Activated T-helper 17 cell treated with anti-CD3 and anti-CD28 coated beads, Interleukin-2, amount 50 U/mL, for 72 hours (primary cell): ENCODE measurements around the gene COL24A1. TPM values are rescaled to one million over a fixed set of nuclear protein-coding genes. Genes with fewer than 3 reads are reported as not detected.

Experiments used
- ATAC-seq: fragments of 150-1000 bp; cut with Tn5 transposase; replicated peaks from 2 replicates; pipeline ENCODE4 v1.10.0; 2021; ENCODE audit warnings: mild to moderate bottlenecking, moderate library complexity
- H3K27ac Mint-ChIP-seq: one replicate; pipeline ENCODE4 v1.8.0; 2022; ENCODE audit warnings: mixed read lengths
- H3K27me3 Mint-ChIP-seq: one replicate; pipeline ENCODE4 v1.8.0; 2022; ENCODE audit warnings: mixed read lengths
- H3K36me3 Mint-ChIP-seq: one replicate; pipeline ENCODE4 v1.8.0; 2022; ENCODE audit warnings: low read depth, mild to moderate bottlenecking, mixed read lengths
- H3K4me1 Mint-ChIP-seq: one replicate; pipeline ENCODE4 v1.8.0; 2022; ENCODE audit warnings: mixed read lengths
- H3K4me3 Mint-ChIP-seq: one replicate; pipeline ENCODE4 v1.8.0; 2022; ENCODE audit warnings: mild to moderate bottlenecking, mixed read lengths
- H3K9me3 Mint-ChIP-seq: one replicate; pipeline ENCODE4 v1.8.0; 2022; ENCODE audit warnings: mixed read lengths
- total RNA-seq, 2 donors: library from RNA; stranded (reverse); gene quantifications; one replicate each; pipeline ENCODE4 v1.2.3, GENCODE V29; 2022

The COL24A1 gene
- total RNA-seq, 2 donors from 2014 or later, result not detected

DNA sequence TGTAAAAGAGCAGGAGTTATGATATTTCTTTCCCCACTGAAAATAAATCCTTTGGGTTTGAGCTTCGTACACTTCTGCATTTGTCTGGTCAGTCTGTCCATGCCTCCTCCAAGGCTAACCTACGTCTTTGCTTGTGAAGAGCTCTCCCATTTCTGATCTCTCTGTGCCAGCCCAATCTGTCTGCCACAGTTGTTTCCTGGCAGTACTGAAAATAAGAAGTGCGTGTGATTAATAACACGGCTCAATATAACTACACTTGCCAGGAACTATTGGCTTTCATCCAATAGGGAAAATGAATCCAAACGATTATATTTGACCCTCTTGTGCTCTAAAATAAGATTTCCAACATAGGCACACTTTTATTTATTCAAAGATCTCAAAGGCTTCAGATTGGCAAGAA is 19.2 kb upstream of the COL24A1 start:
- no peaks in the 10 kb centered on the region for H3K4me1 Mint-ChIP-seq
- no peaks in the 10 kb centered on the region for H3K9me3 Mint-ChIP-seq
- no peak overlapping the region for H3K27ac Mint-ChIP-seq
- ATAC-seq, result no peak
- no peak overlapping the region for H3K4me3 Mint-ChIP-seq
- no peaks in the 10 kb centered on the region for H3K27me3 Mint-ChIP-seq
- no peaks in the 10 kb centered on the region for H3K36me3 Mint-ChIP-seq

DNA sequence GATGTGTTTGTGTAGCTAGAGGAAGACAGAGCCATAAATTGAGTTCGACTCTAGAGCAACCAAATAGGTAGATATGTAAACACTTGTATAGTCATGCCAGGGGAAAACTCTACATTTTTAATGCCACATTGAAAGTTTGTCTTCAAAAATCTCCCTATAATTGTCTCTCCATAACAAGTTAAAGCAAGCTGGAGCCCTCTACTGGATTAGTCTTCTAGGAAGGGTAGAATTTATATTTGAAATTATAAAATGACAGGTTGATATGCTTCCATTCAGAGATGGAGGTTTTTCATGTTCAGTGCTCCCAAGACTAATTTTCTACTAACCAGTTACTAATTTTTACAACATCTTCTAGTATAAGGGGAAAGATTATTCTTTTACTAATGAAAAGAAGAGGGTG is 13.1 kb upstream of the COL24A1 start:
- ATAC-seq, result no peak
- Mint-ChIP-seq H3K9me3 (no peaks in the 10 kb centered on the region), H3K27me3 (no peaks in the 10 kb centered on the region), H3K27ac (no peak overlapping the region), H3K4me1 (no peaks in the 10 kb centered on the region), H3K36me3 (no peaks in the 10 kb centered on the region), H3K4me3 (no peak overlapping the region)

DNA sequence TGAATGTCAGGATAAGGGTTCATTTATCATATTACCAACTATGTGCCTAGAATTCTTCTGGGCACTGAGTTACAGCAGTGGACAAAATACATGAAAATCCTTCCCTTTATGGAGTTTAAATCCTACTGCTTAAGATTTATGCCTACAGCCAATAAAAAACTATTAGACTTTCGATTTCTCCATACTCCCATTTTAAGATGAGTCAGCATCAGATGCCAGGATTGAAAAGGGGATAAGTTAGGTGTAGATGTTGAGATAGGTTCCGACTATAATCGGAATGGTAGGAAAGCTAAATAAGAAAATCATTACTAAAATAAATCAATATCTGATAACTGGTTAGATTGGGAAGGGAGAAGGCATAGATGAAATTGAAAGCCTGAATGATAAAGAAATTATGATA is 3.2 kb upstream of the COL24A1 start:
- Mint-ChIP-seq H3K4me3 (no peak overlapping the region), H3K27ac (no peak overlapping the region), H3K27me3 (peaks cover 17% of the 10 kb centered on the region), H3K9me3 (no peaks in the 10 kb centered on the region), H3K4me1 (no peaks in the 10 kb centered on the region), H3K36me3 (no peaks in the 10 kb centered on the region)
- ATAC-seq, result no peak

DNA sequence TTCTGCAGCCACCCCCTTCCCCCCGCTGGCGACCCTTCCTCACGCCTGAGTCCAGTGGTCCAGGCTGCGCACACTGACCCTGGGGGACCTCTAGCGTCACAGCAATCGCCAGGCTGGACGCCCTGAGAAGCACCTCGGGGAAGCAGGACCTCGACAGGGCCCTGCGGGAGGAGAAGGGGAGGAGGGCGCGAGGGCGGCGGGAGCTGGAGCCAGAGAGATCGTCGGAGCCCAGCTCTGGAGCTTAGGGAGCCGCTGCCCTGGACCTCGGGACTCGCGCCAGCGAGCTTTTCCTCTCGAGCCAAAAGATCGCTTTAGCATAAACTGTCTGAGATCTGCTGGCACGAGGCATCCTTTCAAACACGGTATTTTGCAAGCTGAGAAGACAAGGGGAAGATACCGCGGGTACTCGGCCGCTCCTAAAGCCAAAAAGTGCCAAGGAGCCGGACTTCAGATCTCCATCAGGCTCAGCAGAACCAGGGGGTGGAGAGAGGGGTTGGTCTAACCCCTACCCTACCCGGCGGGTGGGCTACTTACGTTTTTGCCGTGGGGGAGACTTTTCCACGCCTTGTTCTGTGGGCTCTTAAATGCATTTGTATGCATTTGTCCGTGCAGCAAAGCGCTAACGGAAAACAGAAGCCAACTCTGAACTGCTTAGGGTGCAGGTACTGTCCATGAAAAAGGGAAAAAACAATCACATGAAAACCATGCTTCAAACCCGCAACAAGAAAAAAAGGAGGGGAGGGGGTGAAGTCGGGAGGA is 586 bp downstream of the COL24A1 start:
- Mint-ChIP-seq H3K27me3 (peaks cover 25% of the 10 kb centered on the region), H3K9me3 (no peaks in the 10 kb centered on the region), H3K36me3 (no peaks in the 10 kb centered on the region), H3K4me3 (peak overlapping the region; percentile 32), H3K27ac (no peak overlapping the region), H3K4me1 (no peaks in the 10 kb centered on the region)
- no peak for ATAC-seq

DNA sequence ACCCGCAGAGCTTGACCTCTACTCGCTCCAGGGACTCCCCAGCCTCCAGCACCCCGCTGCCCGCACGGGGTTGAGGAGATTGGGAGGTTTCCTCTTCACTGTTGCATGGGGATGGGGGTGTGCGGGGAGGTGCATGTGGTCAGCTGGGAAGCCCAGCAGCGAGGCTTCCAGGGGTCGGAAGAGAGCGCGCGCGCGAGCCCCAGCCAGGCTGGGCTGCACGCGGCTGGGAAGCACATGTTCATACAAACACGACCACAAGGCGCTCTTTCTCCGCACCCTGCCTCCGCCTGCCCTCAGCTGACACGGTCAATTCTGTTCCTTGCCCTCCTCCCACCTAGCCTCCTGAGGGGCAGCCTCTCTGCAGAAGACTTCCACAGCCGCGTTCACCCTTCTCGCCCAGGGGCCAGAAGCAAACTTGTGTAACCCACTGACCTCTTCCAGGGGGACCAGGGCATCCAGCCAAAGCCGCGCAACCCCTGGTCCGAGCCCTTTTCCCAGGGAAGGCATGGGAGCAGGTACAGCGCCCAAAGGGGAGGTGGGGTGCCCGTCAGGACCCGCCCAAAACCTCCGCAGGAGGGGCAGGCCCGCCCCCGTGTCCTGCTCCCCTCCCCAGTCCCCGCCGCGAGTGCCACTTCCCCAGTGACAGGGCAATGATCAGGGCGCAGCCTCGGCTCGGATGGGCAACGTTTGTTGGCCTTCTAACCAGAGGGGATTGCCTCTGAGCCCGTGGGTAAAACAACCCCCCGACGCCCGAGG is 1.3 kb downstream of the COL24A1 start:
- Mint-ChIP-seq H3K4me3 (no peak overlapping the region), H3K27me3 (peaks cover 25% of the 10 kb centered on the region), H3K27ac (no peak overlapping the region), H3K4me1 (no peaks in the 10 kb centered on the region), H3K36me3 (no peaks in the 10 kb centered on the region), H3K9me3 (no peaks in the 10 kb centered on the region)
- ATAC-seq, result no peak

DNA sequence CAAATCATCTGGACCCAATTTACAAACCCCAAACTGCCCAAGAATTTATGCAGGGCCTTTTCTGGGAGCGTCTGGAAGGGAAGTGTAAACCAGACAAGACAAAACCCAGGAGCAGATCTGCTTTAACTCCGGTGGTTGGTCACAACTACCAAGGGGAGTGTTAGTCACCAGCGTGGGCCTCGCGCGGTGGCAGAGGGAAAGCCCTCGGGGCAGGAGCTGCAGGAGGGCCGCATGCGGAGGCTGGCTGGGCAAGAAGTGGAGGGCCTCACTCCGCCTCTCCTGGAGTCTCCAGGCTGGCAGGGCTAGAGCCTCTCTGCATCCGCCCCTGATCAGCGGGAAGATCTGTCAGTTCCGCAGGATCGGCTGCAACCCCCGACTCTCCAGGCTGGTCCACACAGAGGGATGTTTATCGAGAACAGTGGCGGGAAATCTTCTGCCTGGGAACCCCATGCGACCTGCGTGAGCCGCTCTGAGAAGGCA is 2.0 kb downstream of the COL24A1 start:
- Mint-ChIP-seq H3K4me3 (no peak overlapping the region), H3K27me3 (peaks cover 25% of the 10 kb centered on the region), H3K9me3 (no peaks in the 10 kb centered on the region), H3K36me3 (no peaks in the 10 kb centered on the region), H3K4me1 (no peaks in the 10 kb centered on the region), H3K27ac (no peak overlapping the region)
- ATAC-seq, result no peak

DNA sequence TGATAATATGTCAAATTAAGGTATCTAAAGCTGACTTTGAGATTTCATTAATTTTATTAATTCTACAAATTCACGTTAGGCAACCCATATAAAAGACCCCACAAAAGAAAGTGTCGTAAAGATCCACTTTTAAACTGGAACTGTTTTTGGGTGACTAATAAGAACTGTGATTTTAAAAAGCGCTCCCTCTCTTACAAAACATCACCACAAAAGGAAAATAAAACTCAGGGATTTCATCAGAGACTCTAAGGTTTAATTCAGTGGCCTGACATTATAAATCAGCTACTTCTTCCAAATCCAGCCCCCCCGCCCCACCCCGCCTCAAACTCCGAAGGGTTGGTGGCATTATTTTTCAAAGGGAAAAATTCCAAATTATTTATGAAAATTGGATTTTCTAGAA is 2.7 kb downstream of the COL24A1 start:
- Mint-ChIP-seq H3K9me3 (no peaks in the 10 kb centered on the region), H3K4me3 (no peak overlapping the region), H3K4me1 (no peaks in the 10 kb centered on the region), H3K27me3 (peaks cover 22% of the 10 kb centered on the region), H3K27ac (no peak overlapping the region), H3K36me3 (no peaks in the 10 kb centered on the region)
- ATAC-seq, result no peak

DNA sequence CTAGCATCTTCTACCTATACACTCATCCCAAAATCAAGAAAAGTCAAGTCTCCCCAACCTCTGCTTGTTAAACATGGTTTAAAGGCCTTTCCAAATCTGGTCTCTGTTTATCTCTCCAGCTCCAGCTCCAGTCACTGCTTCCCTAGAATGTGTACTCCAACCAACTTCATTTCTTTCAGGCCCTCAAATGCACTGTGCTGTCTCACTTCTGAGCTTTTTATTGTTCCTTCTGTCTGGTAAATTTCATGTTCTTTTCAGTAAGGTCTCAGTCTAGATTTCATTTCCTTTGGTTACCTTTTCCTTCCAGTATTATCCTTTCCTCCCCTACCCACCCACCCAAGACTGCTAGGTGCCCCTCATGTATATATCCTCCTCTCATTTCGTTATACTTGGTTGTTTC is 3.7 kb downstream of the COL24A1 start:
- Mint-ChIP-seq H3K9me3 (no peaks in the 10 kb centered on the region), H3K27ac (no peak overlapping the region), H3K4me3 (no peak overlapping the region), H3K4me1 (no peaks in the 10 kb centered on the region), H3K27me3 (peaks cover 19% of the 10 kb centered on the region), H3K36me3 (no peaks in the 10 kb centered on the region)
- ATAC-seq, result no peak

DNA sequence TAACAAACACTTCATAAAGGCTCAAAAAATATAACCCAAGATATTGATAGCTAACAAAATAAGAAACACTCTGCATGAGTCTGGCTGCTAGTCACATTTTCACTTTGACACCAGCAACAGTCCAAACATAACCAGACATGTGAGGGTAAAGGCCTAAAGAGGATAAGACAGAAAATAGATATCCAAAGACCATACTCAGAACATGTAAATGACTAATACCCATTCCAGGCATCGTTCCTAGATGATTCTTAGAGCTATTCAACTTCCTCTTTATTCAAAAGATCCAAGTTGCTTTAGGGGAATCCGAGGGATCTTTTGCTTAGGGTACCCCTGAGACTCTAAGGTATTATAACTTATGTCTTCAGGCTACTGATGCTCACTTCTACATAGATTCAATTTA is 5.1 kb downstream of the COL24A1 start:
- no peak overlapping the region for H3K27ac Mint-ChIP-seq
- peaks cover 11% of the 10 kb centered on the region for H3K27me3 Mint-ChIP-seq
- H3K36me3 Mint-ChIP-seq, result no peaks in the 10 kb centered on the region
- H3K4me1 Mint-ChIP-seq, result no peaks in the 10 kb centered on the region
- ATAC-seq, result no peak
- no peaks in the 10 kb centered on the region for H3K9me3 Mint-ChIP-seq
- no peak overlapping the region for H3K4me3 Mint-ChIP-seq

DNA sequence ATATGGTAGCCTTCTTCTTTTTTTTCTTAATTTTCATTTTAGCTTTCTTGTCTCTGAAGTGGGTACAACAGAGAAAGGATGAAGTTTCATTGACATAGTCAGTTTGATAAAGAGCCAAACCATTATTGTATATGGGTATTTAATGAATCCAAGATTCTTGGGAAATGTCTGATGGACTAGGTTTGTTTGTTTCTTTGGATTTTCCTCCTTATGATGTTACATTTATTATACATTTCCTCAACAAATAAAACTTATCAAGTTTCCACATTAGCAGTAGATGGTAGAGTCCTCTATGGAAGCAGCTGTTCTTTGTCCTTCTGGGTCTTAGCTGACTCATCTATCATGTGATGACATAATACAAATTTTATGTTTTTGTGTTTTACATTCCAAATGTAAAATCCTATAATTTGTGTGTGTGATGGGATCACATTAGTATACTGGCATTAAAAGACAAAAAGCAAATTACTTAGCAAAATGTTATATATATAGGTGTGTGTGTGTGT is 6.0 kb downstream of the COL24A1 start:
- no peaks in the 10 kb centered on the region for H3K4me1 Mint-ChIP-seq
- no peaks in the 10 kb centered on the region for H3K9me3 Mint-ChIP-seq
- H3K4me3 Mint-ChIP-seq, result no peak overlapping the region
- no peaks in the 10 kb centered on the region for H3K36me3 Mint-ChIP-seq
- H3K27me3 Mint-ChIP-seq, result peaks cover 8% of the 10 kb centered on the region
- no peak for ATAC-seq
- H3K27ac Mint-ChIP-seq, result no peak overlapping the region

DNA sequence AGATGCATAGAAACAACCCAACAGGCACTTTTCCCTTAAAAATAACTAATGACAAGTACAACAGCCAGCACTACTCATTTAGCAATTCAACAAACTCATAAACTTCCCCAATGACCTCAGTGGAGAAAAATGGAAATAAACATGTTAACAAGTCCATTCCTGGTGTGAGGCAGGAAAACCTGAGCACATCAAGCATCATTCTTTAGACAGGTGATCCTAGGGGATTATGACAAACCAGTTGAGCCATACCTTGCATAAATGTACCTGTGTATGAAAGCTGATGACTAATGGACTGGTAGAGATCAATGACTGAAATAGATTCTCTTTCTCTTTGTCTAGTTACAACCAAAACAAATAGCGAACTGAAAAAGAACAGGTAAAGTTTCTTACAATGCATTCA is 7.0 kb downstream of the COL24A1 start:
- no peaks in the 10 kb centered on the region for H3K9me3 Mint-ChIP-seq
- H3K27me3 Mint-ChIP-seq, result peaks cover 8% of the 10 kb centered on the region
- no peak overlapping the region for H3K27ac Mint-ChIP-seq
- no peaks in the 10 kb centered on the region for H3K4me1 Mint-ChIP-seq
- H3K4me3 Mint-ChIP-seq, result no peak overlapping the region
- no peaks in the 10 kb centered on the region for H3K36me3 Mint-ChIP-seq
- ATAC-seq, result no peak

DNA sequence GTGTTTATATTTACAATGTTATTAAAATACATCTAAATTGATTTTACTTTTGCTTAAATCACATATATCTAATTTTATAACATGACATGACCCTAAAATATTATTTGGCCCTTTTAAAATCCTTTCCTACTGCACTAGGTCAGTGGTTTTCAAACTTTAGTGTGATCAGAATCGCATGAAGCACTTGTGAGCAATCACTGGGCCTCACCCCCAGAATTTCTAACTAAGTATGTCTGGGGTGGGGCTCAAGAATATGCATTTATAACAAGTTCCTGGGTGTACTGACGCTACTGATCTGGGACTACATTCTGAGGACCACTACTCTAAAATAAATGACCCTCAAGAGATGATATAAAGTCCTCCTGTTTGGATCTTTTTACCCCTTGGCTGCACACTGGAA is 8.8 kb downstream of the COL24A1 start:
- H3K4me3 Mint-ChIP-seq, result no peak overlapping the region
- ATAC-seq, result no peak
- H3K9me3 Mint-ChIP-seq, result no peaks in the 10 kb centered on the region
- H3K4me1 Mint-ChIP-seq, result no peaks in the 10 kb centered on the region
- H3K27me3 Mint-ChIP-seq, result no peaks in the 10 kb centered on the region
- H3K27ac Mint-ChIP-seq, result no peak overlapping the region
- H3K36me3 Mint-ChIP-seq, result no peaks in the 10 kb centered on the region

DNA sequence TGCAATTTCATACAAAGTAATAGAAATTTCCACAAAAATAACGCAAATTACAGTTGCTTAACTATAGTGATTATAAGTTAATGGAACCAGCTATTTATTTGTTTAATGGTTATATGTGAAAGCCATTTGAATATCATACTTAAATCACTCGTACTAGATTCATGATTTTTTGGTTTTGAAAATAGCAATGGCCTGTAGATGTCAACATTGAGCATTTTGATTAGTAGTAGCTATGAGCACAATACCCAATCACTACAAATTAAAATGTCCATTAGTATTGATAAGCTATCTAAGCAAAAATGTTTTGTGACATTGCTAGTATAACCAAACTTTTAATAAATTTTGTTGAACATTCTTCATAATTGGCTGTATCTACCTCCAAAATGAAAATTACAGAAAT is 10.0 kb downstream of the COL24A1 start:
- Mint-ChIP-seq H3K4me1 (no peaks in the 10 kb centered on the region), H3K4me3 (no peak overlapping the region), H3K36me3 (no peaks in the 10 kb centered on the region), H3K27me3 (no peaks in the 10 kb centered on the region), H3K9me3 (no peaks in the 10 kb centered on the region), H3K27ac (no peak overlapping the region)
- ATAC-seq, result no peak

DNA sequence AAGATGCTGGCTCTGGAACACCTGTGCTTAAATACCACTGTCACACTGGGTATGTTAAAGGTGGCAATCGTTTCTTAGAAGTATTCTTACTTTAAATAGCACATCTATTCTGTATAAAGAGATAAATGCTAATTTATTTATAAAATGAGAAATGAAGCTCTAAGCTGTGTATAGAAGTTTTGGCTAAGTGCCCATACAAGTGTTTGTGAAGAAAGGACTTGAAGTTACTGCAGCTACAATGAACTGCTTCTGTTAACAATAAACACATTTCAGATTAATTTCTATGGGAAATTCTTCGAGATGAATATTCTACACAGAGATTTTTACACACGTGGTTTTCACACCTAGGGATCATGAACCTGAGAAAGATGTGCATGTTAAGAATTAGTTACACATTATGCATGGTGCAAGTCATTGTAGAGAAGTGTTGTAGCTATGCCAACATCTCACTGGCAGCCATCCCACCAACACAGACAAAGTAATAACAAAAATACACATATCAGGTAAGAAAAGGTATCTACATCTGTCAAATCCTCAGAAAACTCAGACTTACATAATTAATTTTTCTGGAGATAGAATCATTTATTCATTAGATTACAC is 16.2 kb downstream of the COL24A1 start:
- H3K27ac Mint-ChIP-seq, result no peak overlapping the region
- H3K27me3 Mint-ChIP-seq, result peaks cover 7% of the 10 kb centered on the region

DNA sequence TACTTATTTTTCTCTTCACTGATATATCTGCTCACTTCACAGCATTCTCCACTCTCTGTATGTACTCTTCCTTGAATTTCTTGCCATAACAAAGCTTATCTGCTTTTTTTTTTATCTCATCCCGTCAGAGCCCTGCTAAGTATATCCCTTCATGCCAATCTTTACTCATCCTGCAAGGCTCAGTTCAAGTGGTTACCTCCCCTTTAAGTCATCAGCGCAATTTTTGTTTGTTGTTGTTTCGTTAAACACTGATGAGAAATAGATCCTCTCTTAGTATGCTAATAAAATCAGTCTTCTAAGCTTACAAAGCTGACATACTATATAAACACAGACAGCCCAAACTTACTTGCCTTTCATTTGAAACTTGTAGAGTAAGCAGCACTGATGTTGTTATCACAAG is 17.8 kb downstream of the COL24A1 start:
- Mint-ChIP-seq H3K4me1 (no peaks in the 10 kb centered on the region), H3K27me3 (peaks cover 7% of the 10 kb centered on the region), H3K27ac (no peak overlapping the region), H3K36me3 (no peaks in the 10 kb centered on the region), H3K9me3 (peaks cover 8% of the 10 kb centered on the region), H3K4me3 (no peak overlapping the region)
- no peak for ATAC-seq

More for the DNA sequence above, 16.2 kb downstream of the COL24A1 start:
- Mint-ChIP-seq H3K36me3 (no peaks in the 10 kb centered on the region), H3K4me1 (no peaks in the 10 kb centered on the region), H3K9me3 (peaks cover 8% of the 10 kb centered on the region), H3K4me3 (no peak overlapping the region)
- no peak for ATAC-seq
